H1 (cell line): ENCODE results near the gene SMARCAL1. TPM values are rescaled to one million over a fixed set of nuclear protein-coding genes. Genes with fewer than 3 reads are reported as not detected.

Experiments
- ATF2 ChIP-seq: IDR thresholded peaks from 2 replicates; pipeline ENCODE4 v1.6.1; 2012; ENCODE audit warnings: low read length, inconsistent platforms
- CEBPB ChIP-seq: IDR thresholded peaks from 2 replicates; pipeline ENCODE4 v1.6.1; 2012; ENCODE audit warnings: low read depth, low read length
- POLR2A ChIP-seq, 2 experiments: IDR thresholded peaks; 1 replicate in 1 of 2; 2 replicates in 1 of 2; pipeline ENCODE4 v1.6.1; 2011; ENCODE audit warnings: low read depth in 2 of 2, low read length in 2 of 2, mild to moderate bottlenecking in 2 of 2; ENCODE audit errors: control extremely low read depth in 1 of 2
- POU5F1 ChIP-seq: IDR thresholded peaks from 2 replicates; pipeline ENCODE4 v1.6.1; 2011; ENCODE audit warnings: low read depth, mild to moderate bottlenecking, low read length, moderate library complexity
- SIX5 ChIP-seq: IDR thresholded peaks from 2 replicates; pipeline ENCODE4 v1.6.1; 2011; ENCODE audit warnings: mild to moderate bottlenecking, low read depth, low read length
- TAF7 ChIP-seq: optimal IDR thresholded peaks from 2 replicates; pipeline ENCODE3; 2011; ENCODE audit warnings: low read depth, mild to moderate bottlenecking, inconsistent platforms, low read length, moderate library complexity, borderline replicate concordance
- USF2 ChIP-seq: IDR thresholded peaks from 2 replicates; pipeline ENCODE4 v1.6.1; 2011; ENCODE audit warnings: low read length, improper control_type of control experiment
- ZNF274 ChIP-seq: IDR thresholded peaks from 2 replicates; pipeline ENCODE4 v1.7.0; 2012; ENCODE audit warnings: low read length, borderline replicate concordance; ENCODE audit errors: extremely low read depth
- polyA plus RNA-seq, 7 experiments: library from polyadenylated mRNA; depleted of rRNA in 3 of 7; stranded (reverse) in 5 of 7; unstranded in 2 of 7; fragments of >200 nt in 5 of 7; fragments of 200-250 nt in 2 of 7; gene quantifications; 1 replicate in 5 of 7; 2 replicates in 1 of 7; 4 replicates in 1 of 7; pipeline versions ENCODE4 v1.2.1 to v1.2.3, GENCODE V29; 2011 to 2013; ENCODE audit warnings: missing spikeins in 2 of 7, mixed read lengths in 2 of 7
- total RNA-seq: library from RNA; stranded (reverse); fragmentation: NEBNext Ultra II Directional; extraction: Animal tissue kit (Norgen Biotek cat#: 25700); gene quantifications from 2 replicates; pipeline ENCODE4 v1.2.1, GENCODE V29; 2021

SMARCAL1 gene
- total and polyA plus RNA-seq, 2 of the 8 experiments (the other 6 are each of a cell fraction or from before 2014, with no cell fraction given) = 17.6 to 17.9 TPM

GRCh38 chr2:216423071-216423470 is 10.8 kb downstream of the SMARCAL1 start (continued):
- TF ChIP-seq ATF2 (no peak), POU5F1 (no peak), TAF7 (no peak), USF2 (no peak), ZNF274 (no peak), POLR2A (IDR thresholded peaks at IDR 0.05; ENCODE audit: control extremely low read depth in 1 of 2, low read depth in 2 of 2, low read length in 2 of 2) (no peak), CEBPB (no peak), SIX5 (no peak)
- TF ChIP-seq, all 59 proteins: peak for 0
